DND-41 (cell line): ENCODE data around the gene FSCN2.

Source experiments
- ATAC-seq: fragments of 200-7000 bp; cut with Tn5 transposase; 3 replicates; pipeline ENCODE4 v1.9.1; 2021; ENCODE audit warnings: low read depth; ENCODE audit not compliant: insufficient read depth
- DNase-seq: peaks from one replicate; pipeline ENCODE4 v3.0.0-alpha.2; 2020
- H2AFZ ChIP-seq: 2 replicates; pipeline ENCODE4 v1.6.0; 2012; ENCODE audit warnings: low read depth, low read length
- H3K27ac ChIP-seq: 2 replicates; pipeline ENCODE4 v1.5.1; 2012; ENCODE audit warnings: low read length, inconsistent platforms
- H3K27me3 ChIP-seq: fragments of 200-600 bp; sonication (generic); 2 replicates; pipeline ENCODE4 v1.6.0; 2012; ENCODE audit warnings: low read length, mild to moderate bottlenecking, inconsistent platforms; ENCODE audit not compliant: insufficient read depth, poor library complexity
- H3K36me3 ChIP-seq: 2 replicates; pipeline ENCODE4 v1.5.1; 2012; ENCODE audit warnings: low read length, inconsistent platforms; ENCODE audit not compliant: insufficient read depth
- H3K4me1 ChIP-seq: 2 replicates; pipeline ENCODE4 v1.5.1; 2012; ENCODE audit warnings: mild to moderate bottlenecking, low read length; ENCODE audit not compliant: insufficient read depth
- H3K4me2 ChIP-seq: 2 replicates; pipeline ENCODE4 v1.6.0; 2012; ENCODE audit warnings: mild to moderate bottlenecking, moderate library complexity, low read length, inconsistent platforms; ENCODE audit not compliant: insufficient read depth
- H3K4me3 ChIP-seq, 2 experiments: fragments of 200-600 bp in 1 of 2; shearing (Covaris generic) in 1 of 2; 2 replicates each; pipeline ENCODE4 v1.5.1; 2012 to 2016; ENCODE audit warnings: inconsistent platforms in 2 of 2, low read length in 2 of 2, mild to moderate bottlenecking in 2 of 2, low read depth in 1 of 2, moderate library complexity in 1 of 2
- H3K79me2 ChIP-seq: 2 replicates; pipeline ENCODE4 v1.6.0; 2012; ENCODE audit warnings: low read length, inconsistent platforms; ENCODE audit not compliant: insufficient read depth
- H3K9ac ChIP-seq: 2 replicates; pipeline ENCODE4 v1.6.0; 2012; ENCODE audit warnings: low read depth, mild to moderate bottlenecking, inconsistent platforms, low read length, moderate library complexity
- H3K9me3 ChIP-seq: 2 replicates; pipeline ENCODE4 v1.5.1; 2012; ENCODE audit warnings: low read length, moderate library complexity, mild to moderate bottlenecking, inconsistent platforms; ENCODE audit not compliant: insufficient read depth, severe bottlenecking
- H4K20me1 ChIP-seq: 2 replicates; pipeline ENCODE4 v1.6.0; 2012; ENCODE audit warnings: low read length; ENCODE audit not compliant: insufficient read depth
- EZH2 ChIP-seq: IDR thresholded peaks from 3 replicates; pipeline ENCODE4 v1.6.1; 2012; ENCODE audit warnings: borderline replicate concordance, low read depth, mild to moderate bottlenecking, moderate library complexity, low read length, inconsistent platforms; ENCODE audit not compliant: severe bottlenecking
- TF ChIP-seq, protein P1 (sequence below): IDR thresholded peaks from 2 replicates; pipeline ENCODE4 v1.5.1; 2012; ENCODE audit warnings: borderline replicate concordance, low read length, moderate library complexity, mild to moderate bottlenecking; ENCODE audit not compliant: poor library complexity, severe bottlenecking; ENCODE audit errors: extremely low read depth

FSCN2 gene

DNA sequence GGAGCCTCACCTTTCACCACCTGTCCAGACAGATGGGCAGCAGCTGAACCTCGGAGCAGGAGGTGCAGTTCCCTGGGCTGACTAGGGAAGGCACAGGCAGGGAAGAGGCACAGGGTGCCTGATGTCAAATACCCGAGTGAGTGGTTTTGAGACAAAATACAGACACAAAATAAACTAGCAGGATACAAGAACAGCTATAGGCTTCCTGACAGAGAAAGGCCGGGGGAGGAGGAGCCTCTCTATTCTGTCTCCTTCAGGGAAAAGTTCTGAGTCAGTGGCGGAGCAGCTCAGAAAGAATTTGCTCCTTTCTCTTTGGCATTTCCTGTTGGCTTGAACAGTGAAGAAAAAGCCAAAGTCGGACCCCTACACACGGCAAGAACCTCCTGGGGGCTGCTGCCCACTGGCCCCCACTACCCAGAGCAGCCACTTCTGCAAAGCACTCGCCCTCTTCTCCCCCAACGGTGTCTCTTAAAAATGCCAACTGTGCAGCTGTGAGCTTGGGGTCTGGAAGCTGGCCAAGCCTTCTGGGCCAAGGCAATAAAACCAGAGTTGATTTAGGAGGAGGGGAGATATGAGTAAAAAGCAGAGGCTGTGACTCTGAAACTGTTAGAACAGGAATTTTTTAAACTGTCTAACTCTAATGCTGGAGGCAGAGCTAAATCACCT lies 38.4 kb downstream of the FSCN2 start:
- H3K9ac ChIP-seq = no peak overlapping the region
- no peak overlapping the region for H3K4me3 ChIP-seq
- H2AFZ ChIP-seq = no peak overlapping the region
- peaks cover 100% of the 10 kb centered on the region for H3K36me3 ChIP-seq
- peaks cover 15% of the 10 kb centered on the region for H4K20me1 ChIP-seq
- no peak for TF ChIP-seq EZH2
- TF ChIP-seq, protein P1, sequence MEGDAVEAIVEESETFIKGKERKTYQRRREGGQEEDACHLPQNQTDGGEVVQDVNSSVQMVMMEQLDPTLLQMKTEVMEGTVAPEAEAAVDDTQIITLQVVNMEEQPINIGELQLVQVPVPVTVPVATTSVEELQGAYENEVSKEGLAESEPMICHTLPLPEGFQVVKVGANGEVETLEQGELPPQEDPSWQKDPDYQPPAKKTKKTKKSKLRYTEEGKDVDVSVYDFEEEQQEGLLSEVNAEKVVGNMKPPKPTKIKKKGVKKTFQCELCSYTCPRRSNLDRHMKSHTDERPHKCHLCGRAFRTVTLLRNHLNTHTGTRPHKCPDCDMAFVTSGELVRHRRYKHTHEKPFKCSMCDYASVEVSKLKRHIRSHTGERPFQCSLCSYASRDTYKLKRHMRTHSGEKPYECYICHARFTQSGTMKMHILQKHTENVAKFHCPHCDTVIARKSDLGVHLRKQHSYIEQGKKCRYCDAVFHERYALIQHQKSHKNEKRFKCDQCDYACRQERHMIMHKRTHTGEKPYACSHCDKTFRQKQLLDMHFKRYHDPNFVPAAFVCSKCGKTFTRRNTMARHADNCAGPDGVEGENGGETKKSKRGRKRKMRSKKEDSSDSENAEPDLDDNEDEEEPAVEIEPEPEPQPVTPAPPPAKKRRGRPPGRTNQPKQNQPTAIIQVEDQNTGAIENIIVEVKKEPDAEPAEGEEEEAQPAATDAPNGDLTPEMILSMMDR = no peak
- no peaks in the 10 kb centered on the region for H3K27me3 ChIP-seq
- no peaks in the 10 kb centered on the region for H3K9me3 ChIP-seq
- ATAC-seq (no peak), DNase-seq (no peak)
- H3K79me2 ChIP-seq = no peaks in the 10 kb centered on the region
- H3K4me1 ChIP-seq = no peaks in the 10 kb centered on the region
- H3K27ac ChIP-seq = no peak overlapping the region
- H3K4me2 ChIP-seq = no peak overlapping the region

DNA sequence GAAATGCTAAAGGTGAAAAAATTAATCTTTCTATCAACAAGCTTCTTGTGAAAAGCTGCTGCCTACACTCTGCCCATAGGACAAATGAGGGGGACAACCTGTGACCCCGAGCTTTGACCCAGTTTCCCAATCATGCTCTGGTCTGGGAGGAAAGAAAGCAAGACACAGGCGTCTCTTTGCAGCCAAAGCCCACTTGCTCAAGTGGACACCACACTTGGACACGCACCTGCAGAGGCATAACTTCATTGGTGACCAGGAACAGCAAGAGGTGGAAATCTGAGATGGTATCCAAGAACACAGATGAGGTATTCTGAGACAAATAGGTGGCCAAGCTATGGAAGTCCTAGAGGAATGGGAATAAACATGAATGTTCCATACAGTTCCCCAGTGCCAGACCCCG lies 39.0 kb downstream of the FSCN2 start:
- TF ChIP-seq, protein P1 = no peak
- no peak for TF ChIP-seq EZH2
- Histone ChIP-seq H3K4me1 (no peaks in the 10 kb centered on the region), H3K27me3 (no peaks in the 10 kb centered on the region), H3K27ac (no peak overlapping the region), H3K36me3 (peaks cover 98% of the 10 kb centered on the region), H3K4me2 (no peak overlapping the region), H4K20me1 (peaks cover 15% of the 10 kb centered on the region), H3K9ac (no peak overlapping the region), H3K9me3 (no peaks in the 10 kb centered on the region), H3K4me3 (no peak overlapping the region), H2AFZ (no peak overlapping the region), H3K79me2 (no peaks in the 10 kb centered on the region)
- DNase-seq (no peak), ATAC-seq (no peak)

DNA sequence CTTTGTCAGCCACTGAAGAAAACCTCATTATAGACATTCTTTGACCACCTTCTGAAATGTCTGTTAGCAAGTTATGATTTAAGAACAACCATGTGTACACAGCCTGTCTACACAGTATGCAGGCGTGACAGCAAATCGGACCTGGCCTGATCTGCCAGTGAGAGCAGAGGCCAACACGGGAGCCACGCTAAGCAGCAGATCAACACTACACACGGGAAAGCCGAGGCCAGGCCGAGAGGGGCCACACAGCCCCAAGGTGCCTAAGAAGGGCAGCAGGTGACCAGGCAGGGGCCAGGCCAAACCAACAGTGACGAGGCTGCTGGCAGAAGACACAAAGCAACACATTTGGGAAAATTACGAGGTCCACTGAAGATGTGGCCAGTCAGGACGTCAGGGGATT lies 40.2 kb downstream of the FSCN2 start:
- Histone ChIP-seq H3K27ac (no peak overlapping the region), H3K9me3 (no peaks in the 10 kb centered on the region), H3K4me1 (no peaks in the 10 kb centered on the region), H3K4me3 (no peak overlapping the region), H4K20me1 (peaks cover 15% of the 10 kb centered on the region), H3K9ac (no peak overlapping the region), H2AFZ (no peak overlapping the region), H3K36me3 (peaks cover 96% of the 10 kb centered on the region), H3K79me2 (no peaks in the 10 kb centered on the region), H3K27me3 (no peaks in the 10 kb centered on the region), H3K4me2 (no peak overlapping the region)
- no peak for DNase-seq
- no peak for ATAC-seq
- TF ChIP-seq, protein P1 = no peak
- TF ChIP-seq EZH2 = no peak

DNA sequence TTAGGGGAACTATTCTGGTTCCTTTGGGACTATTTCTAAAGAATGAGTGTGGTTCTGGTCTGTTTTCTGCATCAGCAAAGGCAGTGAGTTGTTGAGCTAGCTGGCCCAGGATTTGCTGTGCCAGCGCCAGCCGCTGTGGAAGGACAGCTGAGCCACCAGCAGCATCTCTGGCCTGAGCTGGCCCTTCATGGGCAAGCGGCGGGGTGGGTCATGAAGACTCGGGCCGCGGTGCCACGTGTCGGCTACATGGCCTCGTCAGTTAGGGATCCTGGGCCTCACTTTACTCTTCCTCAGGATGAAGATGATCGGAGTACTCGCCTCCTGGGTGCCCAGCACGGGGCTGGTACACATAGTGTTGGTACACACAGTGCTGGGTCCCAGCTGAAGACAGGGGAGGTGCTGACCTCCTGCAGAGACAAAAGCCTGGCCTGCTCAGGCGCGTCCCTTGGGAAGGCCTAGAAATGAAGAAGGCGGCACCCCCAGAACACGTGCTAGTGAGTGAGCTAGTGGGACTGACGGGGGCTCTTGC lies 41.9 kb downstream of the FSCN2 start:
- peaks cover 95% of the 10 kb centered on the region for H3K36me3 ChIP-seq
- TF ChIP-seq, protein P1 = no peak
- no peak for TF ChIP-seq EZH2
- no peaks in the 10 kb centered on the region for H3K4me1 ChIP-seq
- H3K9ac ChIP-seq = no peak overlapping the region
- DNase-seq = no peak
- no peak overlapping the region for H3K27ac ChIP-seq
- H3K4me3 ChIP-seq = no peak overlapping the region
- H3K9me3 ChIP-seq = no peaks in the 10 kb centered on the region
- H4K20me1 ChIP-seq = peaks cover 19% of the 10 kb centered on the region
- H3K79me2 ChIP-seq = no peaks in the 10 kb centered on the region; the same call in 1 of the 2 replicates
- H3K4me2 ChIP-seq = no peak overlapping the region
- no peak overlapping the region for H2AFZ ChIP-seq
- no peak for ATAC-seq
- H3K27me3 ChIP-seq = no peaks in the 10 kb centered on the region
